NCI-H2196 (cell line): ENCODE data around the gene RRM2.
"Not testable (repeated sequence)": the region's sequence is repeated elsewhere in the genome, so short reads cannot be mapped to it uniquely, and the experiment has no call there.

Source experiments
- DNase-seq: peaks from one replicate; lab custom pipeline; 2025; ENCODE audit not compliant: unreplicated experiment; lab: John Stamatoyannopoulos, UW

Gene RRM2

DNA sequence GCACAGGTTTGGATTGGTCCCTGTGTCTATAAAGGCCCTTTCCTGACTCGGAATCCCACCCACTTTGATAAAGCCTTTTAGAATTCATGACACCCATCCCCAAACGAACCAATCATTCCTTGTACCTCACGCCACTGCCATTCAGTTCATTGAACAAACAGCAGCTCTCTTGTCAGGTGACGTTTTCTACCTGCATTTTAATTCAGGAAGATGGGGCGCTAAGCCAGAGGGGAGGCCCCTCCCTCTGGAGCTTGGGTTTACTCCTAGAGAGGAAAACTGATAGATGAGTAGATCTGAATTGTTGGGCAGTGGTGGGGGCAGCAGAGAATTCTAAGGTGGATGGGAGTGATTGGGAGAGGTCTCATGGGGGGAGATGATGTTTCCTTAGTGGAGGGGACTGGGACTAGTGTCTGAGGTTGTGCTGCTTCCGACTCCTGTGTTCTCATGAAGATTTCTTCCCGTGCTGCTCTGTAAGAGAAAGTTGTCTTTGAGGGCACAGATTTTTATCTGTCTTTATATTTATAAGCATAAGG lies 9.6 kb downstream of the RRM2 start:
- no peak for DNase-seq

DNA sequence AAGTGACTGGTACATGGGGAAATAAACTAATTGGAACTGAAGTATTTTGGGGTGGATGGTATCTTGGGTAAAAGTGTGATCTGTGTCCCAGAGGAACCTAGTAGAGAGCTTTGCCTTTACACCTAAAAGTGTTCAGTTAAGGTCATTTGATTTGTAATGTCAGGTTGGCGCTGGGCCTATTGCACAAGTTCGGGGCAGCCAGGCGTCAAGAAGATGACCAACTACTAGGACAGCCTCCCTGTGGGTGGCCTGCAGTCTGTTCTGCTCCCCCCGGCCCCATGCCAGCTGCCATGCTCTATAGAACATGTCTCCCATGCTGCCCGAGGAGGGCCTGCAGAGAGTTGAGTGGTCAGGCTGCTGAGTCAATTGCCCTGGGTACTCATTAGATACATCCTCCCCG lies 10.1 kb downstream of the RRM2 start:
- no peak for DNase-seq

- no peak for DNase-seq
These were observed 10.6 kb downstream of the RRM2 start for GRCh38 chr2:10132996-10133647.

DNA sequence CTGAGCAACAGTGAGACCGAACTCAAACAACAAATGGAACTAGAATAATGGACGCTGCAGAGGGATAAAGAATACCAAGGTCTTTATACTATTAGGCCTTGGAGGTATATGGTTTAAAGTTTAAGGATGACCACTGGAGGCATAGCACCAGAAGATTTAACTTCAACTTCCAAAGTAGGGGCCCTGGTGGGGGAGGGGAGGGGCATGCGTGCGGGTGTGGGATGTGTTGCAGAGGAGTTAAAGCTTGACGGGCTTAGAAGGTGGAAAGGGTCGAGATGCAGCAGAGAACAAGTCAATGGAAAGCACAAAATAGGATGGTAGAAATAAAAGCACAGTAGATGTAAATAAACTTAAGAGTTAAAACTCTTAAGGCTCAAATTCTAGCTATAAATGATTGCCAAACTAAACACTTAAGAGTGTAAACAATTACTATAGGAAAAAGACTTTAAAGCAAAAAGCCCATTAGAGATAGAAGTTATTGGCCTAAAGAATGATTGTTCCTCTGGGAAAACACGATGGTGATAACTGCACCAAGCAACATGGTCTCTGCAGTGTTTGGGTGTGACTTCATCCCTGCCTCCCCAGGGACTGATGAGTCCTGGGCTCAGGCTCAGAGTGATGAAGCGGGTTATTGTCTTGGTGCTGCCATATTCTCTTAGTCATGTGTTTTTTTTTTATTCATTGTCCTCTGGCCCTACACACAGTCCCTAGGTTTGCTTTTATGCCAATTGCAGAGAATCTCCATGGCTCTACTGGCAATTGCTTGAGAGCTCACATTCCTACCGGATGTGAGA lies 13.0 kb downstream of the RRM2 start:
- no peak for DNase-seq

DNA sequence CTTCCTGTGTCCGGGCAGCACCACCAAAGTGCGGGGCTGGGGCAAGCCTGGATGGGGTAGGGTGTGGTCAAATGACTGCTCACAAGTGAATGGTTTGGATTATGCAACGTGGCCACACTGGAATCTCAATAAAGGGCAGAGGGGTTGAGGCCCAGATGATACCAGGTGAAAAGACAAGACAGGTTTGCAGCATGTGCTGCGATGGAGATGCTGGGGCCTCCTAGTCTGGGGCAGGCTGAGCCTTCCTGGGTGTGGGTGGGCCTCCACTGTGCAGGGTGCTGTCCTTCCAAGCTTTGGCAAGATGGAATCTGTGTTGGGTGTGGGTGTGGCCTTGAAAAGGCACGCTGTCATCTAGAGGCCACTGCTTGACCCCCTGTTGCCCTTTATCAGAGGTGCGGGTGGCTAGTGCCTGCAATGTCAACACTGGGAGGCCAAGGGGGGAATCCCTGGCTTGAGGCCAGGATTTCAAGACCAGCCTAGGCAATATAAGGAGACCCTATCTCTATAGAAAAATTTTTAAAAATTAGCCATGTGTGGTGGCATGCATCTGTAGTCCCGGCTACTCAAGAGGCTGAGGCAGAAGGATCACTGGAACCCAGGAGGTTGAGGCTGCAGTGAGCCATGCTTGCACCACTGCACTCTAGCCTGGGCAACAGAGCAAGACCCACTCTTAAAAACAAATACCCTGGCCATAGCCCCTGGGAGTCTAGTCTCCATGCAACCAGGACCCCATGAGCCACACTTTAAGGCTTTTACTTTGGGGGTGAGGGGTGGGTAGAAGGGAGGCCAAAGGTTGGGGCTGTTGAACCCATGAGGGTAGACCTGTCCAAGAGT lies 13.8 kb downstream of the RRM2 start:
- DNase-seq, result no peak

- no peak for DNase-seq
These were observed 14.7 kb downstream of the RRM2 start for GRCh38 chr2:10137053-10137843.

DNA sequence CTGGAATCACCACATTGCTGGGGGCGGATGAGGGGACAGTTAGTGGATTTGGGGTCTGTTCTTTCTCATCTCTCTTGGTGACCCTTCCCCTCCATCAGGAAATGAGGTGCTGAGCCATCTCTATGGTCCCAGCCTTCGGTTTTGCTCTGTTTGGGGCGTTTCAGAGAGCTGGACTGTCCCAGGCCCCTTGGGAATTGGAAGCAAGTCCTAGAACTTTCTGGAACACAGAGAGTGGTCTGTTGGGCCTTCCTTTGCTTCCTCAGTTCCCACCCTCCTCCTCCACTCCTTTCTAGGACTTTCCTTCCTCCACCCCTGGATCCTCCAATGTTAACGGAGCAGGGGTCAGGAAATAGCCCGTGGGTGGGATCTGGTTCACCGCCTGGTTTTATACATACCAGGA lies 17.0 kb downstream of the RRM2 start:
- DNase-seq, result no peak

GRCh38 chr2:10140841-10141610 lies 18.5 kb downstream of the RRM2 start:
- DNase-seq, result no peak

DNA sequence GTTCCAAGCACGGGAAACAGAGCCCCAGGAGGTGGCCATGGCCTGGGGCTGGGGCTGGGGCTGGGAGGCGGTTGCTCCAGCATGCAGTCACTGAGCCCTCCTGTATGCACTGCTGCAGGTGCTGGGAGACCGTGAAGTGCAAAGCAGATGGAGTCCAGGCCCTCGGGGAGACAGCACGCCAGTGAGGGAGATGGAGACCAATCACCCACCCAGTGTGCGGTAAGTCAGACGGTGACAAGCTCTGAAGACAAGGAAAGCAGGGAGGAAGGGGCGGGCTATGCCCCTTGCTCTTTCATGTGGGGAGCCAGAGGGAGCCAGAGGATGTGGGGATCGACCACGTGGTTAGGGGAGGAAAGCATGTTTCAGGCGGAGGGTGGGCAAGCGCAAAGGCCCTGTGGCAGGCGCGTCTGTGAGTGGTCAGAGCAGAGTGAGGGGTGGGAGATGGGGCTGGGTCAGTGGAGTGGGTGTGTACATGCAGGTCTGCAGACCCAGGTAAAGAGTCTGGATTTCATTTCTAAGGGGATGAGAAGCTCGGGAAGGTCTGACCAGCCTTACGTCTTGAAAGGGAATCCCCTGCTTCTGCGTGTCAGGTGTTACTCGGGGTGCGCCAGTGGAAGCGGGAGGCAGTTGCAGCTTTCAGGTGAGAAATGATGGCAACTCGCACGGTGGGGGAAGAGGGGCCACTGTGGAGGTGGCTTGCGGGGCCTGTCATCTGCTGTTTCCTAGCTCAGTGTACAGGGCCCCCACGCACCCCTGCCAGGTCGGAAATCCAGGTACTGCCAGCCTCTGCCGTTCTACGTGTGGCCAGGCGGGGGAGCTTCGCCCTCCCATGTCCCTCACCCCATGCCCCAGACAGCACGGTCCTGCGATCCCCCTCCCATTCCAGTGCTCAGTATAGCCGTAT lies 19.4 kb downstream of the RRM2 start:
- DNase-seq, result peak; percentile 64

GRCh38 chr2:10142640-10142965 lies 20.1 kb downstream of the RRM2 start:
- no peak for DNase-seq

DNA sequence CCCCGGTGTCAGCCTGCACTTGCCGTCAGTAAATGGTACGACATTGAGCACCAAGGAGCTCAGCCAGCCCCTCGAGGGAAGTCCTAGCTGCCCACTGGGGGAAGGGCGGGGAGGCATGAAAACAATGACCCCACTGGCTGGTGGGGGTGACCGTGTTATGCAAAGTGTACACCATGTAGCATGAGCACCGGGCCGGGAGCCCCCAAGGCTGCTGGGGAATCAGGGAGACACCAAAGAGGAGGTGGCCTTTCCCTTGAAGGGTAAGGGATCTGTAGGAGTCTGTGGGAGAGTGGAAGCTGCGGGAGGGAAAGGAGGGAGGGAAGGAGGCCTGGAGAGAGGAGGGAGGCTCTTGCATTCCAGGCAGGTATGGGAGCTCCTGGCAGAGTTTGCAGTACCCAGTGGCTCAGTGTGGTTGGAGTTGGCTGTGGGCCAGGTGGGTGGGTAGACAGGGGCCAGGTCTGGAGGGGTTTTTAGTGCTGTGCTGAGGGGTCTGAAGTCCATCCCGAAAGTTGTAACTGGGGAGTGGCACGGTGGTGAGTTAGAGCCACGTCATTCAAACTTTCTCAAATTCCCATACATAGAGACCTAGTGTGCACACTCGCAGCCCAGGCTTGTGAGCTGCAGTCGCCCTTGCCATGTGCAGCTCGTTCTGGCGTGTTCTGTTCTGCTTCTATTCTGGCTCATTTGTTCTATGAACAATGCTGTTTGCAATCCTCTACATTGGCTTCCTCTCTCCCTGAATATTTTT lies 22.4 kb downstream of the RRM2 start:
- no peak for DNase-seq

DNA sequence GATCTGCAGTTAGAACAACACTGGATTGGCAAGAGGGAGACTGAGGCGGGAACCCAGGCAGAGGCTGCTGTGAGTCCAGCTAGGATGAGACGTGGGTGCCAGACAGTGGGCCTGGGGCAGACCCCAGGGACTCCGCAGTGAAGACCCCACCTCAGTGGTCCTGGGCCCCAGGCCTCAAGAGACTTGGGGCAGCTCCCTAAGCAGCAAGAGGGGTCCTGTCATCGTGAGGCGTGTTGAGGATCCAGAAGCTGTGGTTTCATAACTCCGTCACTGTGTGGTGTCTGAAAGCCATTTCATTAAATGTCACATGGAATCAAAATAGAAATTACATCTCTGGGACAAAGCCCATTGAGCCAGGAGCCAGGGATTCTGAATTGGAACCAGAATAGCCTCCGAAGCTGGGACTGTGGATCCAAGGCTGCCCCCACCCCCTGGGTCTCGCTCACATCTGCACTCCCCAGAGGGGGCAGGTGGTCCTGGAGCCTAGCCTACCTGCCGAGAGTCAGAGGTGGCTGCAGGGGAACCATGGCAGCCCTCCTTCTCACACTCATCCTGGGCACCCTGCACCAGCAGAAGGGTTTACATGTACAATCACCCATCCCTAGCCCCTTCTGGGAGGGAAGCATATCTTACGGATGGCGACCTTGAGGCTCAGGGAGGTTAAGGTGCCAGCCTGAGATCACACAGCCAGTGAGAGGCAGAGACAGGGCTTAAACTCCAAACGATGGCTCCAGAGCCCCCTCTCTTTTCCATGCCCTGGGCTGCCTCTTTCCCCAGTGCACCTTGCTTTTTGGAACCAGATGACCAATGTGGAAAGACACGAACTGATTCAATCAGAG lies 23.2 kb downstream of the RRM2 start:
- DNase-seq, result no peak

- no peak for DNase-seq
These were observed 23.9 kb downstream of the RRM2 start for GRCh38 chr2:10146366-10147005.

- DNase-seq, result not testable (repeated sequence)
These were observed 24.6 kb downstream of the RRM2 start for GRCh38 chr2:10147050-10147660.

- DNase-seq, result no peak
These were observed 25.7 kb downstream of the RRM2 start for GRCh38 chr2:10148268-10148667.

- no peak for DNase-seq
These were observed 27.1 kb downstream of the RRM2 start for GRCh38 chr2:10149635-10150034.

GRCh38 chr2:10150436-10150835 lies 27.9 kb downstream of the RRM2 start:
- no peak for DNase-seq
